Measurements from ENCODE around the gene TMEM63B. TPM values are rescaled to one million over a fixed set of nuclear protein-coding genes. Genes with fewer than 3 reads are reported as not detected.

The TMEM63B gene
- total RNA-seq, 2 donors from 2014 or later, result 64.6 to 65.2 TPM

DNA sequence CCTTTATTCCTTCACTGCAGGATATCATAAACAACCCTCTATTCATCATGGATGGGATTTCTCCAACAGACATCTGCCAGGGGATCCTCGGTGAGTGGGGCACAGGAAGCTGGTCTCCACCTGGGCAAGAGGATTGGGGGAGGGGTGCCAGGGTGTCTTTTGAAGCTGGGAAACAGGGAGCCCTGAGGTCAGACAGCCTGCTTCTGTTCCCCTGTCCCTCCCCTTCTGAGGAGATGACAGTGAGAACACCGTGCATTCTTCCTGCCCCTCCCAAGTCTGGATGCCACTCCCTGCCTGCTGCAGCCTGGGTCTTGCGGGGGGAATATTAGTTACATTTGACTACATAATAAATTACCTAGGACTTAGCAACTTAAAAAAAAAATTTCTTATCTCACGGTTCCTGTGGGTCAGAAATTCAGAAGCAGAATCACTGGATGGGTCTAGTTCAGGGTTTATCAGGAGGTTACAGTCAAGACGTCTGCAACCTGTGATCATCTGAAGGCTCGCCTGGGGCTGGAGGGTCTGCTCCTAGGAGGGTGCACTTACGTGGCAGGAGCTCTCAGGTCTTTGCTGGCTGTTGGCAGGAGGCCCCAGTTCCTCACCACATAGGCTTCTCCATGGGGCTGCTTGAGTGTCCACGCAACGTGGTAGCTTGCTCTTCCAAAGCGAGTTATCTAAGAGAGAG is 42.7 kb downstream of the TMEM63B start:
- peaks cover 14% of the 10 kb centered on the region for H3K4me1 Mint-ChIP-seq
- Histone ChIP-seq H3K4me3 (ENCODE audit: low read length) (no peak overlapping the region), H3K9me3 (ENCODE audit: control insufficient read depth, low read length) (no peaks in the 10 kb centered on the region), H3K36me3 (ENCODE audit: control insufficient read depth, insufficient read depth, low read length) (no peaks in the 10 kb centered on the region), H3K9ac (ENCODE audit: extremely low read depth, low read length, poor library complexity, severe bottlenecking) (no peak overlapping the region), H3K27me3 (ENCODE audit: control insufficient read depth, insufficient read depth, low read length, poor library complexity, severe bottlenecking) (no peaks in the 10 kb centered on the region), H3K27ac (ENCODE audit: low read depth, low read length) (no peak overlapping the region), H3K4me1 (ENCODE audit: control insufficient read depth, insufficient read depth, low read length) (no peaks in the 10 kb centered on the region)
- H3K9me3 Mint-ChIP-seq, result no peaks in the 10 kb centered on the region
- H3K27ac Mint-ChIP-seq, result no peak overlapping the region
- H3K36me3 Mint-ChIP-seq (ENCODE audit: low read depth), result no peaks in the 10 kb centered on the region
- no peak for TF ChIP-seq CTCF (conservative IDR thresholded peaks at IDR 0.05)
- DNase-seq, result peak; percentile 44
- no peak overlapping the region for H3K4me3 Mint-ChIP-seq
- 82 to 84% methylated on average over 7 to 10 of the region's 10 CpGs for WGBS, 2 experiments (ENCODE audit: insufficient coverage in 1 of 2, insufficient read length in 1 of 2)
- peaks cover 17% of the 10 kb centered on the region for H3K27me3 Mint-ChIP-seq (ENCODE audit: insufficient read depth)

DNA sequence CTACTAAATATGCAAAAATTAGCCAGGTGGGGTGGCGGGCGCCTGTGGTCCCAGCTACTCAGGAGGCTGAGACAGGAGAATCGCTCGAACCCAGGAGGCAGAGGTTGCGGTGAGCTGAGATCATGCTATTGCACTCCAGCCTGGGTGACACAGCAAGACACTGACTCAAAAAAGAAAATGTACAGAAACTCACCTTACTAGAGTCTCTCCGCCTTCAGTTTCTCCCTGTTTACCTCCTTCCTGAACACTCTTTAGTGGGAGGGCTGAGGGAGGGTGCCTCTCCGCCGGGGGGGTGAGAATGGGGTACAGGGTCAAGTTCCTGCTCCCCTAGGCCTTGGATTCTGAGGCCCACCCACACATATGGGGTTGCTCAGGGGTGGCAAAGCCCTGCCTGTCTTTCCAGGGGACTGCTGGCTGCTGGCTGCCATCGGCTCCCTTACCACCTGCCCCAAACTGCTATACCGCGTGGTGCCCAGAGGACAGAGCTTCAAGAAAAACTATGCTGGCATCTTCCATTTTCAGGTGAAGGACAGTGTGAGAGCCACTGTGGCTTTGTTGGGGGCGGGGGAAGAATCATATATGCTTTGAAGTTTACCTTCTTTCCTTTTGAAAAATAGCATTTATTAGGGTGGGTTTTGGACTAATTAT is 44.7 kb downstream of the TMEM63B start:
- no peak overlapping the region for H3K9ac ChIP-seq (ENCODE audit: extremely low read depth, low read length, poor library complexity, severe bottlenecking)
- Mint-ChIP-seq H3K9me3 (no peaks in the 10 kb centered on the region), H3K4me1 (peaks cover 7% of the 10 kb centered on the region), H3K36me3 (ENCODE audit: low read depth) (no peaks in the 10 kb centered on the region), H3K4me3 (no peak overlapping the region), H3K27ac (no peak overlapping the region), H3K27me3 (ENCODE audit: insufficient read depth) (peaks cover 12% of the 10 kb centered on the region)
- 83 to 85% methylated on average over 5 to 12 of the region's 12 CpGs for WGBS, 2 experiments (ENCODE audit: insufficient coverage in 1 of 2, insufficient read length in 1 of 2)
- H3K4me3 ChIP-seq (ENCODE audit: low read length), result no peak overlapping the region
- H3K4me1 ChIP-seq (ENCODE audit: control insufficient read depth, insufficient read depth, low read length), result no peaks in the 10 kb centered on the region
- H3K27ac ChIP-seq (ENCODE audit: low read depth, low read length), result no peak overlapping the region
- H3K9me3 ChIP-seq (ENCODE audit: control insufficient read depth, low read length), result no peaks in the 10 kb centered on the region
- DNase-seq, result peak; percentile 43
- H3K36me3 ChIP-seq (ENCODE audit: control insufficient read depth, insufficient read depth, low read length), result no peaks in the 10 kb centered on the region
- TF ChIP-seq CTCF (conservative IDR thresholded peaks at IDR 0.05), result no peak
- no peaks in the 10 kb centered on the region for H3K27me3 ChIP-seq (ENCODE audit: control insufficient read depth, insufficient read depth, low read length, poor library complexity, severe bottlenecking)

GRCh38 chr6:44172731-44173500 is 45.6 kb downstream of the TMEM63B start:
- Mint-ChIP-seq H3K4me1 (peaks cover 7% of the 10 kb centered on the region), H3K4me3 (no peak overlapping the region), H3K27me3 (ENCODE audit: insufficient read depth) (peaks cover 12% of the 10 kb centered on the region), H3K36me3 (ENCODE audit: low read depth) (no peaks in the 10 kb centered on the region), H3K9me3 (no peaks in the 10 kb centered on the region), H3K27ac (peak overlapping the region; percentile 64)
- 35 to 53% methylated on average over 6 to 15 of the region's 15 CpGs for WGBS, 2 experiments (ENCODE audit: insufficient coverage in 1 of 2, insufficient read length in 1 of 2)
- H3K27ac ChIP-seq (ENCODE audit: low read depth, low read length), result no peak overlapping the region
- H3K27me3 ChIP-seq (ENCODE audit: control insufficient read depth, insufficient read depth, low read length, poor library complexity, severe bottlenecking), result no peaks in the 10 kb centered on the region
- DNase-seq, result peak; percentile 92
- no peaks in the 10 kb centered on the region for H3K9me3 ChIP-seq (ENCODE audit: control insufficient read depth, low read length)
- H3K36me3 ChIP-seq (ENCODE audit: control insufficient read depth, insufficient read depth, low read length), result no peaks in the 10 kb centered on the region
- H3K9ac ChIP-seq (ENCODE audit: extremely low read depth, low read length, poor library complexity, severe bottlenecking), result no peak overlapping the region
- TF ChIP-seq CTCF (conservative IDR thresholded peaks at IDR 0.05), result peak; percentile 98
- peaks cover 2% of the 10 kb centered on the region for H3K4me1 ChIP-seq (ENCODE audit: control insufficient read depth, insufficient read depth, low read length)
- H3K4me3 ChIP-seq (ENCODE audit: low read length), result no peak overlapping the region

All from endodermal cell (in vitro differentiated cells).